OCI-LY1 (cell line): ENCODE measurements around the gene CCDC85C.

Experiments used
- H2AFZ ChIP-seq: fragments of 200-600 bp; sonication (generic), shearing (Covaris generic); 2 replicates; pipeline ENCODE4 v1.6.0; 2014; ENCODE audit warnings: antibody characterized with exemption, mild to moderate bottlenecking, low read length
- H3F3A ChIP-seq: fragments of 200-600 bp; sonication (generic), shearing (Covaris generic); 2 replicates; pipeline ENCODE4 v1.6.0; 2014; ENCODE audit warnings: mild to moderate bottlenecking, antibody characterized with exemption, low read length, moderate library complexity; ENCODE audit not compliant: insufficient read depth
- H3K27ac ChIP-seq: fragments of 200-600 bp; sonication (generic); 2 replicates; pipeline ENCODE4 v1.5.1; 2014; ENCODE audit warnings: low read length, mixed run types, mild to moderate bottlenecking, low read depth; ENCODE audit not compliant: poor library complexity, severe bottlenecking
- H3K27me3 ChIP-seq: fragments of 200-600 bp; sonication (generic); 2 replicates; pipeline ENCODE4 v1.6.0; 2014; ENCODE audit warnings: antibody characterized with exemption, mild to moderate bottlenecking, low read length, moderate library complexity; ENCODE audit not compliant: insufficient read depth
- H3K36me3 ChIP-seq: fragments of 200-600 bp; sonication (generic); 2 replicates; pipeline ENCODE4 v1.6.1; 2014; ENCODE audit warnings: mild to moderate bottlenecking, antibody characterized with exemption, low read length, moderate library complexity, mixed read lengths; ENCODE audit not compliant: insufficient read depth
- H3K4me1 ChIP-seq: fragments of 200-600 bp; sonication (generic); 2 replicates; pipeline ENCODE4 v1.5.1; 2014; ENCODE audit warnings: mild to moderate bottlenecking, low read length, moderate library complexity; ENCODE audit not compliant: insufficient read depth, severe bottlenecking
- H3K4me2 ChIP-seq: fragments of 200-600 bp; sonication (generic), shearing (Covaris generic); 2 replicates; pipeline ENCODE4 v1.6.1; 2014; ENCODE audit warnings: low read length
- H3K4me3 ChIP-seq: fragments of 200-600 bp; sonication (generic); 2 replicates; pipeline ENCODE4 v1.5.1; 2014; ENCODE audit warnings: low read length, low read depth, mild to moderate bottlenecking, mixed read lengths; ENCODE audit not compliant: poor library complexity, severe bottlenecking
- H3K79me2 ChIP-seq: fragments of 200-600 bp; shearing (Covaris generic); 2 replicates; pipeline ENCODE4 v1.6.1; 2016; ENCODE audit warnings: mixed run types, low read length, mixed read lengths; ENCODE audit not compliant: insufficient read depth
- H3K9ac ChIP-seq: fragments of 200-600 bp; sonication (generic), shearing (Covaris generic); 2 replicates; pipeline ENCODE4 v1.6.1; 2014; ENCODE audit warnings: mild to moderate bottlenecking, low read length, mixed read lengths
- H3K9me2 ChIP-seq: fragments of 200-600 bp; sonication (generic), shearing (Covaris generic); 2 replicates; pipeline ENCODE4 v1.6.1; 2014; ENCODE audit warnings: low read depth, mild to moderate bottlenecking, low read length, mixed read lengths
- H3K9me3 ChIP-seq: fragments of 200-600 bp; shearing (Covaris generic); 2 replicates; pipeline ENCODE4 v1.6.1; 2014; ENCODE audit warnings: low read length, mixed read lengths
- H4K20me1 ChIP-seq: fragments of 200-600 bp; sonication (generic), shearing (Covaris generic); 2 replicates; pipeline ENCODE4 v1.6.0; 2016; ENCODE audit warnings: mild to moderate bottlenecking, low read length; ENCODE audit not compliant: insufficient read depth
- CTCF ChIP-seq: fragments of 200-600 bp; sonication (generic), shearing (Covaris generic); IDR thresholded peaks from 2 replicates; pipeline ENCODE4 v1.5.1; 2017; ENCODE audit warnings: mild to moderate bottlenecking, antibody characterized with exemption, low read length, moderate library complexity, mixed read lengths
- EZH2 ChIP-seq: fragments of 200-600 bp; sonication (generic), shearing (Covaris generic); IDR thresholded peaks from 2 replicates; pipeline ENCODE4 v1.8.0; 2017; ENCODE audit warnings: borderline replicate concordance, mixed run types, mild to moderate bottlenecking, antibody characterized with exemption, low read length, moderate library complexity, mixed read lengths

The CCDC85C gene

GRCh38 chr14:99636487-99636886 is 32.5 kb upstream of the CCDC85C start:
- H2AFZ ChIP-seq = no peak overlapping the region
- no peaks in the 10 kb centered on the region for H3K79me2 ChIP-seq
- H3K9me2 ChIP-seq = no peaks in the 10 kb centered on the region
- no peak overlapping the region for H3K9ac ChIP-seq
- no peak overlapping the region for H3K27ac ChIP-seq
- H3F3A ChIP-seq = no peaks in the 10 kb centered on the region
- H3K4me1 ChIP-seq = no peaks in the 10 kb centered on the region
- H4K20me1 ChIP-seq = no peaks in the 10 kb centered on the region
- TF ChIP-seq EZH2 (no peak), CTCF (no peak)
- H3K4me2 ChIP-seq = no peak overlapping the region
- no peak overlapping the region for H3K4me3 ChIP-seq
- H3K36me3 ChIP-seq = no peaks in the 10 kb centered on the region
- no peaks in the 10 kb centered on the region; the same call in 1 of the 2 replicates for H3K27me3 ChIP-seq
- H3K9me3 ChIP-seq = no peaks in the 10 kb centered on the region

- Histone ChIP-seq H3K4me1 (no peaks in the 10 kb centered on the region), H3K4me2 (no peak overlapping the region), H3K9ac (no peak overlapping the region), H3K4me3 (no peak overlapping the region), H3K9me3 (no peaks in the 10 kb centered on the region), H3K79me2 (no peaks in the 10 kb centered on the region), H3K36me3 (no peaks in the 10 kb centered on the region), H4K20me1 (no peaks in the 10 kb centered on the region), H3K27me3 (no peaks in the 10 kb centered on the region; the same call in 1 of the 2 replicates), H3F3A (no peaks in the 10 kb centered on the region), H3K27ac (no peak overlapping the region), H2AFZ (no peak overlapping the region), H3K9me2 (no peaks in the 10 kb centered on the region)
- no peak for TF ChIP-seq CTCF
- TF ChIP-seq EZH2 = no peak
These were observed 31.1 kb upstream of the CCDC85C start for GRCh38 chr14:99635116-99635515.

DNA sequence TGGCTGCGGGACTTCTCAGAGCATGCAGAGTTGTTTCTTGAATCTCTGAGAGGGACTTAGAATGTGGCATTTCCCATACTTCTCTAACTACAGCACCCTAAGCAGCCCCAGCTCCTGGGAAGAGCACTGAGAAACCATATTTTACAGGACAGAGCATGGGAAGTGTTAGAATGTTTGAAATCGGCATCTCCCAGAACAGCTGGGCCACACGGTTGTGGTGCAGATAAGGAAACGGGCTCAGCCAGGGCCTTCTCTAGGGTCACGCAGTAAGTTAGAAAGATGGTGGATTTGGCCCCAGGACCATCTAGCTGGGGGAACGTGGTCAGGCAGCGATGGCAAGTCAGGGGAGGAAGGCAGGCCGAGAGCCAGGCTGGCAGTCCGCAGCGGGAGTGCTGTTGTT is 30.4 kb upstream of the CCDC85C start:
- no peak overlapping the region for H3K27ac ChIP-seq
- TF ChIP-seq EZH2 (no peak), CTCF (no peak)
- H3K9ac ChIP-seq = no peak overlapping the region
- no peaks in the 10 kb centered on the region for H3K36me3 ChIP-seq
- H3K4me2 ChIP-seq = no peak overlapping the region
- no peaks in the 10 kb centered on the region for H3K9me2 ChIP-seq
- no peaks in the 10 kb centered on the region for H3K4me1 ChIP-seq
- H3K27me3 ChIP-seq = no peaks in the 10 kb centered on the region; the same call in 1 of the 2 replicates
- H3K79me2 ChIP-seq = no peaks in the 10 kb centered on the region
- no peak overlapping the region for H2AFZ ChIP-seq
- H4K20me1 ChIP-seq = no peaks in the 10 kb centered on the region
- H3K9me3 ChIP-seq = no peaks in the 10 kb centered on the region
- H3F3A ChIP-seq = no peaks in the 10 kb centered on the region
- H3K4me3 ChIP-seq = no peak overlapping the region
